SK-N-MC (cell line): ENCODE data around the gene LPAR4.

Experiments
- DNase-seq: peaks from one replicate; pipeline ENCODE4 v3.0.0-alpha.2; 2011; ENCODE audit warnings: low read depth, low spot score
- H3K27ac ChIP-seq: fragments of 200-600 bp; sonication (generic); 2 replicates; pipeline ENCODE4 v1.5.1; 2016; ENCODE audit warnings: mixed run types
- H3K36me3 ChIP-seq: fragments of 200-600 bp; sonication (generic); 2 replicates; pipeline ENCODE4 v1.6.1; 2017; ENCODE audit warnings: antibody characterized with exemption, low read length, mixed read lengths; ENCODE audit not compliant: insufficient read depth
- H3K4me3 ChIP-seq: fragments of 200-600 bp; sonication (generic); 2 replicates; pipeline ENCODE4 v1.5.1; 2016
- H3K9ac ChIP-seq: fragments of 200-600 bp; sonication (generic); 2 replicates; pipeline ENCODE4 v1.8.0; 2017; ENCODE audit warnings: mixed run types, mixed read lengths; ENCODE audit not compliant: insufficient read length
- H3K9me3 ChIP-seq: fragments of 200-600 bp; sonication (generic); 2 replicates; pipeline ENCODE4 v1.6.1; 2017; ENCODE audit warnings: low read depth, mild to moderate bottlenecking, antibody characterized with exemption, low read length, moderate library complexity, mixed read lengths
- EZH2 ChIP-seq: fragments of 200-600 bp; sonication (generic); IDR thresholded peaks from one replicate; pipeline ENCODE4 v1.6.1; 2017; ENCODE audit warnings: antibody characterized with exemption
- FOXP2 ChIP-seq: optimal IDR thresholded peaks from 2 replicates; pipeline ENCODE3; 2011; ENCODE audit warnings: mild to moderate bottlenecking, moderate library complexity; ENCODE audit not compliant: insufficient read depth; ENCODE audit errors: extremely low read length, control extremely low read depth
- POLR2AphosphoS5 ChIP-seq: IDR thresholded peaks from 2 replicates; pipeline ENCODE4 v1.6.1; 2012; ENCODE audit warnings: mild to moderate bottlenecking, low read depth, low read length, borderline replicate concordance

LPAR4 gene

DNA sequence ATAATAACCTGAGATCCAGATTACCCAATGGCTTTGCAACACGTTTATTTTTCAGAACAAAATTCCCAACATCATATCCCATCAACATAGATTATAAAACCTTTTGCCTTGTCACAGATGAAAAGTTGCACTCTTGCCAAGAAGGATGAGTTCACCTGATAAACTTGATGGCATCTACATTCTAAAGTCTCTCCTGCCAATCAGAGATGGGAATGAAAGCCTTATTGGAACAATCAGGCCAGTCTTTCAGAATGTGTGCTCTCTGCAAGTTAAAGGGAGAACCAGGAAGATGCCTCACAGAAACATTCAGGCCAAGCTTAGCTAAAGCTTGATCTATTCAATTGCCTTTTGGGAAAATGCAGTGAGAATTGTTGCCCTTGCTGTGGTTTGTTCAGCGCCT is 1.3 kb downstream of the LPAR4 start:
- H3K36me3 ChIP-seq, result no peaks in the 10 kb centered on the region
- H3K4me3 ChIP-seq, result peak overlapping the region; percentile 79
- TF ChIP-seq EZH2 (no peak), FOXP2 (no peak), POLR2AphosphoS5 (no peak)
- H3K9me3 ChIP-seq, result no peaks in the 10 kb centered on the region
- H3K9ac ChIP-seq, result no peak overlapping the region
- H3K27ac ChIP-seq, result no peak overlapping the region
- DNase-seq, result no peak

DNA sequence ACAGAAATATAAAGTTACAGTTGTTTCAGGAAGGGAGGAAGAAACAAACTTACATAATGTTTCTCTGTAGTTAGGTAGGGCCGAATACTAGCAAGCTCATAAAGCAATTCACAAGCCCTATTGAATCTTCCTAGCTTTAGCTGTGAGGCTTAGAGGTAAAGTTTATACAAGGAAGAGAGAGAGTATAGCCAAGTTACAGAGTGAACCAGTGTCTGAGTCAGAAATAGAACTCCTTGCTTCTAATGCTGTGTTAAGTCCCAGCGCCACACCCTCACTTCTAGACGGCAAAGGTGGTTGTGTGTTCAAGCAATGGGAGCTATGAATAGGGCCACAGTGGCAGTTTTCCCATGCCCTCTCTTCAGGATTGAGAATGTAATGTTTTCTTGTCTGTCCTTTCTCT is 6.1 kb downstream of the LPAR4 start:
- Histone ChIP-seq H3K36me3 (no peaks in the 10 kb centered on the region), H3K9ac (no peak overlapping the region), H3K9me3 (no peaks in the 10 kb centered on the region), H3K27ac (no peak overlapping the region), H3K4me3 (no peak overlapping the region)
- TF ChIP-seq EZH2 (no peak), POLR2AphosphoS5 (no peak), FOXP2 (no peak)
- DNase-seq, result no peak

DNA sequence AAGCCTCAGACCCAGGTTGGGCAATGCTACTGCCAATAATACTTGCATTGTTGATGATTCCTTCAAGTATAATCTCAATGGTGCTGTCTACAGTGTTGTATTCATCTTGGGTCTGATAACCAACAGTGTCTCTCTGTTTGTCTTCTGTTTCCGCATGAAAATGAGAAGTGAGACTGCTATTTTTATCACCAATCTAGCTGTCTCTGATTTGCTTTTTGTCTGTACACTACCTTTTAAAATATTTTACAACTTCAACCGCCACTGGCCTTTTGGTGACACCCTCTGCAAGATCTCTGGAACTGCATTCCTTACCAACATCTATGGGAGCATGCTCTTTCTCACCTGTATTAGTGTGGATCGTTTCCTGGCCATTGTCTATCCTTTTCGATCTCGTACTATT is 7.4 kb downstream of the LPAR4 start:
- no peak for TF ChIP-seq FOXP2
- no peak for TF ChIP-seq POLR2AphosphoS5
- no peak for TF ChIP-seq EZH2
- H3K27ac ChIP-seq, result no peak overlapping the region
- H3K9me3 ChIP-seq, result no peaks in the 10 kb centered on the region
- DNase-seq, result no peak
- H3K4me3 ChIP-seq, result no peak overlapping the region
- no peak overlapping the region for H3K9ac ChIP-seq
- no peaks in the 10 kb centered on the region for H3K36me3 ChIP-seq

DNA sequence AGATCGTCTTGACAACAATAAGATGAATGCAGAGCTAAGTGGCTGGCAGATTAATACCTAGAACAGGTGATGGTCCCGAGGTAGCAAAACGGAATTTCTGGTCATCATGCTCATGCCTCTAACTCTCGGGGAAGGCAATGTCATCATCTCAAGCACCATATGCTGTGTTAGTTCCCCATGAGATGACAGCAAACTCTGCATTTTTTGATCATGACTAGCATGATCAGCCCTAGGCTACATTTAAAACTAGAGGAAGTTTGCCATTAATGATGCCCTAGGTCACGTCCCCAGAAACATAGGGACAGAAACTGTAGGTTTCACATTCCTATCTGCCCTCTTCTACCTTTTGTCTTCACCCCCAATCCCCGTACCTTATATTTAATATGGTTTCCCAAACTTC is 11.6 kb downstream of the LPAR4 start:
- no peak for DNase-seq
- H3K9ac ChIP-seq, result no peak overlapping the region
- H3K36me3 ChIP-seq, result no peaks in the 10 kb centered on the region
- no peaks in the 10 kb centered on the region for H3K9me3 ChIP-seq
- no peak overlapping the region for H3K4me3 ChIP-seq
- no peak for TF ChIP-seq FOXP2
- no peak for TF ChIP-seq POLR2AphosphoS5
- TF ChIP-seq EZH2, result no peak
- H3K27ac ChIP-seq, result no peak overlapping the region

DNA sequence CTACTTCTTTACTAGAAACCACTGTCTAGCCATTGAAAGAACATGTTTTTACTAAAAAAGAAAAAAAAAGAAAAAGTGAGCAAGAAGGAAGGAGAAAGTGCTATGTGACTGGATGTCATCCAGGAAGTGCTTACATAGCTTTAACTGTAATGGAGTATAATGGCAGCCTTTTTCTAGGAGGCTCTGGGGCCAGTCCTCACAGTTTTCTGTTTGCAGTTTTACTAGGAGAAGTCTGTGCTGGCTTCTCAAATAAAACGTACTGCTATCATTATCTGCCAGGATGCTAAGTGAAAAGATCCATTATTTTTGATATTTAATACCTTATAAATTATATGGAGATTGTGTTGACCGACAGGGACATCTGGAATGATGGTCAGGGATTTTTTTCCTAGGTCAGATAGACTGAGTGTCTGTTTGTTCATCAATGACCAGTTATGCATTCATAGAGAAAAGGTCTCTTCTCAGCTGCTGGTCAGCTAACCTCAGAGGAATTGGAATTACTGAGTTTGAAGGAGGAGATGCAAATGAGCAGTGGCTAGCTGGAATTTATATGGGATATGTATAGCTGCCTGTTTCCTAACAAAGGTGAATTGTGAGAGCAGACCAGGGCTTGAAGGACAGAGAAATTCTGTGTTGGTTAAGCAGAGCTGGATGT is 21.7 kb downstream of the LPAR4 start:
- no peaks in the 10 kb centered on the region for H3K9me3 ChIP-seq
- no peak for TF ChIP-seq FOXP2
- no peak overlapping the region for H3K4me3 ChIP-seq
- H3K27ac ChIP-seq, result no peak overlapping the region
- no peak for DNase-seq
- no peak overlapping the region for H3K9ac ChIP-seq
- no peaks in the 10 kb centered on the region for H3K36me3 ChIP-seq

DNA sequence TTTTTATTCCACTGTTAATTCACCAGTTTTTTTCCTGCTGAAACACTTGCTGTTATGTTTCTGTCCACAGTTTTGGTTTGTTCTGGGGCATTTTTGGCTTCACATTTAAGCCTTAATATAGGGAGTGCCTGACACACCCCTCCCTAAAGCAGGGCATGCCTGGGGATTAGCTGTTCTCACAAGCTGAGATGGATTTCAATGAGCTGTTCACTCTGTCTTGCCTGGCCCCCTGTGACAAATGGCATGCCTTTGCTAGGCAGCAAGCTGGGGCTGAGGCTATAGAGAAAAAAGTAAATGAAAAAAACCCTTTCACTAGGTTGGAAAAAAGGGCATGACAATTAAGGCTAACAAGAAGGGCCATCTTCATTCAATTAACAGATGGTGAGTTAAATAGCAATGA is 22.4 kb downstream of the LPAR4 start:
- H3K9ac ChIP-seq, result no peak overlapping the region
- no peak overlapping the region for H3K4me3 ChIP-seq
- H3K36me3 ChIP-seq, result no peaks in the 10 kb centered on the region
- no peak overlapping the region for H3K27ac ChIP-seq
- no peaks in the 10 kb centered on the region for H3K9me3 ChIP-seq
- TF ChIP-seq POLR2AphosphoS5 (no peak), FOXP2 (no peak), EZH2 (no peak)
- DNase-seq, result no peak

DNA sequence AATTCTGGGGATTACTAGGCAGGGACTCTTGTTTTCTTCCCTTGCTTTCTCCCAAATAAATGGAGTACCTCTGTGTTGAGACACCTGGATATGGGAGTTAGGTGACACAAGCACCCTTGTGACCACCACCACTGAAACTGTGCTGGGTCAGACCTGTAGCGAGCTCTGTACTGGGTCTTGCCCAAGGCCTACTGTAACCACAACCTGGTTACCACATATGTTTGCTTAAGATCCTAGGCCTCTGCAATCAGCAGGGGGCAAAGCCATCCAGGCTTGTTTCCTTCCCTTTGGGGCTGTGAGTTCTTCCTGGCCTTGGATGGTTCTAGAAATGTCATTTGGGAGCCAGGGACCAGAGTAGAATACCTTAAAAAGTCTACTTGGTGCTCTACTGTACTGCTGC is 49.4 kb downstream of the LPAR4 start:
- no peak for TF ChIP-seq EZH2
- TF ChIP-seq FOXP2, result no peak
- no peak for TF ChIP-seq POLR2AphosphoS5
- no peak for DNase-seq
- Histone ChIP-seq H3K9me3 (no peaks in the 10 kb centered on the region), H3K9ac (no peak overlapping the region), H3K36me3 (no peaks in the 10 kb centered on the region), H3K27ac (no peak overlapping the region), H3K4me3 (no peak overlapping the region)

DNA sequence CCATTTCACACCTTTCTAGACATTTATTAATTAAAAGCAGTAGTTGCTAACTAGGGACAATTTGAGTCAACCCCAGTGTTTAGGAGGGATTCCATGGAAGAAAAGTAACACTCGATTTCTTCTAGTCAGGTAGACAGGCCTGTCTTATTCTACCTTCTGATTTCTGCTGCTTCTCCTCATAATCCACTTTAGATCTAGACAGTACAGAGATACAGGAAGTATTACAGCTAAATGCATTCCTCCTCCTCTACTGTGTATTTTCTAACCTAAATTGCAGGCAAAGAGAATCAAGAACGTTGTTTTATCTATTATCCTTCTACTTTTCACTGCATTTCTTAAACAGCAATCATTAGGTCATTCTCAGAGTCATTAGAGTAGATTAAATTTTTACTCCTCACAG is 52.6 kb downstream of the LPAR4 start:
- TF ChIP-seq POLR2AphosphoS5 (no peak), FOXP2 (no peak), EZH2 (no peak)
- Histone ChIP-seq H3K9me3 (no peaks in the 10 kb centered on the region), H3K27ac (no peak overlapping the region), H3K9ac (no peak overlapping the region), H3K4me3 (no peak overlapping the region), H3K36me3 (no peaks in the 10 kb centered on the region)
- no peak for DNase-seq

DNA sequence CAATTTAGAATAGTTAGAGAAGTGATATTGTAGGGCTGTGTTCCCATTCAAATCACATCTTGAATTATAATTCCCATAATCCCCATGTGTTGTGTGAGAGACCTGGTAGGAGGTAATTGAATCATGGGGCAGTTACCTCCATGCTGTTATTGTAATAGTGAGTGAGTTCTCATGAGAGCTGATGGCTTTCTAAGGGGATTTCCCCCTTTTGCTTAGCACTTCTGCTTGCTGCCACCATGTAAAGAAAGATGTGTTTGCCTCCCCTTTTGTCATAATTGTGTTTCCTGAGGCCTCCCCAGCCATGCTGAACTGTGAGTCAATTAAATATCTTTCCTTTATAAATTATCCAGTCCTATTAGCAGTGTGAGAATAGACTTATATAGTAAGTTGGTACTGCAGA is 53.2 kb downstream of the LPAR4 start:
- Histone ChIP-seq H3K9ac (no peak overlapping the region), H3K27ac (no peak overlapping the region), H3K36me3 (no peaks in the 10 kb centered on the region), H3K4me3 (no peak overlapping the region), H3K9me3 (no peaks in the 10 kb centered on the region)
- TF ChIP-seq EZH2 (no peak), FOXP2 (no peak), POLR2AphosphoS5 (no peak)
- DNase-seq, result no peak
